Right lobe of liver (tissue), 6 donors: Measurements from ENCODE around the gene WDR20. TPM values are rescaled to one million over a fixed set of nuclear protein-coding genes. Genes with fewer than 3 reads are reported as not detected.

Source experiments
- ATAC-seq, 4 donors: fragments of 200-7000 bp; cut with Tn5 transposase; one replicate each; pipeline ENCODE4 v1.9.1; 2020; ENCODE audit warnings: mild to moderate bottlenecking in 4 of 4, moderate library complexity in 4 of 4
- DNase-seq, 3 donors: peaks; one replicate each; pipeline ENCODE4 v3.0.0-alpha.2; 2020
- H3K27ac ChIP-seq, 3 donors: fragments of 200-600 bp; one replicate each; pipeline ENCODE4 v1.8.0; 2022
- H3K27me3 ChIP-seq, 2 donors: fragments of 200-600 bp; one replicate each; pipeline ENCODE4 v1.8.0; 2022
- H3K36me3 ChIP-seq, 4 donors: fragments of 200-600 bp; sonication (generic) in 1 of 4; one replicate each; pipeline versions ENCODE4 v1.5.1 to v1.8.0; 2017 to 2022; ENCODE audit warnings: control low read depth in 1 of 4
- H3K4me1 ChIP-seq, 4 donors: fragments of 200-600 bp; sonication (generic) in 1 of 4; one replicate each; pipeline versions ENCODE4 v1.5.1 to v1.8.0; 2017 to 2022; ENCODE audit warnings: control low read depth in 1 of 4
- H3K4me3 ChIP-seq, 3 donors: fragments of 200-600 bp; one replicate each; pipeline ENCODE4 v1.8.0; 2022
- H3K9me3 ChIP-seq, 4 donors: fragments of 200-600 bp; sonication (generic) in 1 of 4; one replicate each; pipeline versions ENCODE4 v1.5.1 to v1.8.0; 2017 to 2022; ENCODE audit warnings: control low read depth in 1 of 4
- CTCF ChIP-seq, 4 donors: fragments of 200-600 bp in 3 of 4; fragments of 450-650 bp in 1 of 4; IDR thresholded peaks; one replicate each; pipeline versions ENCODE4 v1.5.1 to v1.8.0; 2016 to 2022; ENCODE audit warnings: antibody characterized with exemption in 4 of 4, mild to moderate bottlenecking in 2 of 4
- POLR2A ChIP-seq: fragments of 450-650 bp; IDR thresholded peaks from one replicate; pipeline ENCODE4 v1.6.1; 2017; ENCODE audit warnings: antibody characterized with exemption, mild to moderate bottlenecking
- WGBS: methylation state at CpG from one replicate; pipeline ENCODE4 v1.1.6; 2018; ENCODE audit warnings: low coverage, low lambda C conversion rate; ENCODE audit not compliant: insufficient coverage; ENCODE audit errors: missing lambda C conversion rate; 5-methylcytosine and 5-hydroxymethylcytosine counted together
- intact Hi-C, 2 donors: fragments of 100-400 bp; cut with DNase I; formaldehyde crosslinking; loops; one replicate each; pipeline versions ENCODE4 v1.11.2 to v1.14.1; 2022
- total RNA-seq, 6 experiments: library from RNA; depleted of rRNA in 2 of 6; stranded (reverse); fragments of >200 nt in 2 of 6; fragmentation: NEBNext Ultra II Directional in 3 of 6; extraction: Animal tissue kit (Norgen Biotek cat#: 25700) in 3 of 6; gene quantifications; one replicate each; pipeline versions ENCODE4 v1.1.0 to v1.2.4, GENCODE V29; 2016 to 2023
- donor health status: DM: no; HTN: yes; CAD: no.
- donor health status: DM: no; HTN: no; CAD: no.
- donor health status: DM: no; HTN: no; CAD: no.
- donor health status: DM: no; HTN: yes; CAD: no.
- donor health status: DM: no; HTN: yes; CAD: no.

WDR20 gene
- total RNA-seq, 6 experiments from 2014 or later: 6.3 to 14.7 (median 12.4) TPM

DNA sequence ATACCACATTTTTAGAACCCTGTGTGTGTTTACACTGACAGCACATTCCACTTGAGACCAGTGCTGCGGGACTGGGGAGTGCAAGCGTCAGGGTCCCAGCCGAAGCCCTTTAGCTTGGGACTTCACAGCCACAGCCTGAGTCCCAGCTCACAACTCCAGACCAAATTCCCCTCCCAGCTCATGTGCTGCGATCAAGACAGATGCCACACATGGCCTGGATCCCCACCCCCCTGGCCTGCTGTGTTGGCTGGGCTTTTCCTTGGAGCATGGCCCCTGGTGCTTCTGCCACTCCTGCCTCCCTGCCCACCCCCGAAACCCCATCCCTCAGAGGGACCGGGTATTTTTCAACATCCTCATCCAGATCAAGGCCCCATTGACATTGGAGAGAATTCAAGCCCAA, 63.7 kb downstream of the WDR20 start:
- peaks cover 0 to 13% (median 0%) of the 10 kb centered on the region in 4 donors for H3K36me3 ChIP-seq
- TF ChIP-seq CTCF (IDR thresholded peaks at IDR 0.05) (no peak), POLR2A (no peak)
- DNase-seq (no peak), ATAC-seq (no peak)
- H3K4me1 ChIP-seq: no peaks in the 10 kb centered on the region
- H3K9me3 ChIP-seq: no peaks in the 10 kb centered on the region
- no peak overlapping the region for H3K4me3 ChIP-seq
- no peak overlapping the region for H3K27ac ChIP-seq
- intact Hi-C loops: no loop called here
- WGBS: 90% methylated on average over 3 of the region's 6 CpGs
- no peaks in the 10 kb centered on the region for H3K27me3 ChIP-seq

DNA sequence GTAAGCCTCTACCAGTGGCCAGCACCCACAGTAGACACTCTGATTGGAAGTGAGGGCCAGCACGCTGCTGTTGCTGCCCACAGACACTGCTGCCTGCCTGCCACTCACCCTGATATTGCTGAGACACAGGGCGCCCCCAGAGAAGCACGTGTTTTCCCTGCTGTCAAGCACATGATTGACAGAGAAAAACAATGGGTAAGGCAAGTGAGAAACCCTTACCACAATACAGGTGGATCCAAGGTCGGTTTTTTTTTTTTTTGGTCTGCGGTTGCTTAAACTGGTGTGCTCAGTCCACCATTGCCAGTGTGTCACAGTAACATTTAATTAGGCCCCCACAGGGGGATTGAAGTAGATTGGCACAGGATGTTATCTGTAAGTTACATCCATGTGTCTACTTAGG, 65.9 kb downstream of the WDR20 start:
- peaks cover 0 to 11% (median 0%) of the 10 kb centered on the region in 4 donors for H3K36me3 ChIP-seq
- no peaks in the 10 kb centered on the region for H3K27me3 ChIP-seq
- no peak for TF ChIP-seq CTCF (IDR thresholded peaks at IDR 0.05)
- TF ChIP-seq POLR2A: no peak
- no peak overlapping the region for H3K27ac ChIP-seq
- intact Hi-C loops: no loop called here
- H3K4me3 ChIP-seq: no peak overlapping the region
- WGBS: 88% methylated on average over 4 of the region's 5 CpGs
- ATAC-seq: no peak
- H3K9me3 ChIP-seq: no peaks in the 10 kb centered on the region
- H3K4me1 ChIP-seq: no peaks in the 10 kb centered on the region
- no peak for DNase-seq

DNA sequence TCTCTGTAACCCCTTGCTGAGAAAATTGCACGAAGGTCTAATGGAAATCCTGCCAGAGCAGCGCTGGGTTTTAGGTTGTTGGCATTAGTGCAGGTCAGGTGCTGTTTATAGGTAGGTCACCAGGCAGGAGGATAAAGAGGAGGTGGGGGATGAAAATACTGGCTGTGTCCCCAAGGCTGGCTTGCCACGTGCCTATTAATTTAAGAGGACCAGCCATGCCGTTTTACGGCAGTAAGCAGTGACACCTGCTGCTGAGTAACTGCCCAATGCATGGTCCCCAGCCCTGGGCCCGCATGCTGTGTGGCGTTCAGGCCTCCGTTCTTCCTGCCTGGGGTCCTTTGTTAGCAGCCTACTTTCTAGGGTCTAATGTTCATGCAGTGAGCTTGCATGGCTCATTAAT, 67.2 kb downstream of the WDR20 start:
- intact Hi-C loops: no loop called here
- Histone ChIP-seq H3K9me3 (no peaks in the 10 kb centered on the region), H3K27me3 (no peaks in the 10 kb centered on the region), H3K4me3 (no peak overlapping the region), H3K4me1 (no peaks in the 10 kb centered on the region), H3K27ac (no peak overlapping the region), H3K36me3 (peaks cover 0 to 11% (median 2%) of the 10 kb centered on the region in 4 donors)
- DNase-seq: no peak
- 78% methylated on average over 5 of the region's 8 CpGs for whole genome bisulfite sequencing
- ATAC-seq: no peak
- no peak for TF ChIP-seq POLR2A

GRCh38 chr14:102207831-102208365, 68.2 kb downstream of the WDR20 start:
- DNase-seq: no peak
- Histone ChIP-seq H3K9me3 (no peaks in the 10 kb centered on the region), H3K27me3 (no peaks in the 10 kb centered on the region), H3K4me1 (no peaks in the 10 kb centered on the region), H3K36me3 (peaks cover 0 to 11% (median 2%) of the 10 kb centered on the region in 4 donors), H3K27ac (no peak overlapping the region), H3K4me3 (no peak overlapping the region)
- no peak for ATAC-seq
- TF ChIP-seq CTCF (IDR thresholded peaks at IDR 0.05): no peak
- no peak for TF ChIP-seq POLR2A
- WGBS: 91% methylated on average over 7 of the region's 13 CpGs
- intact Hi-C loops: no loop called here

- DNase-seq: no peak
- WGBS: 86% methylated on average over 10 of the region's 17 CpGs
- Histone ChIP-seq H3K9me3 (no peaks in the 10 kb centered on the region), H3K27ac (no peak overlapping the region), H3K36me3 (peaks cover 0 to 11% (median 2%) of the 10 kb centered on the region in 4 donors), H3K4me3 (no peak overlapping the region), H3K27me3 (no peaks in the 10 kb centered on the region), H3K4me1 (no peaks in the 10 kb centered on the region)
- no peak for TF ChIP-seq CTCF (IDR thresholded peaks at IDR 0.05)
- no peak for TF ChIP-seq POLR2A
- intact Hi-C loops: no loop called here
- ATAC-seq: no peak
Measured at GRCh38 chr14:102208741-102209140, 69.0 kb downstream of the WDR20 start.
